IMR-90 (cell line): Measurements from ENCODE around the gene ITSN2. TPM values are rescaled to one million over a fixed set of nuclear protein-coding genes. Genes with fewer than 3 reads are reported as not detected.

Source experiments
- ATAC-seq: fragments of 200-7000 bp; cut with Tn5 transposase; 2 replicates; pipeline ENCODE4 v1.9.1; 2020; ENCODE audit warnings: low read depth, mild to moderate bottlenecking, moderate library complexity
- BruUV-seq: library from RNA; stranded (reverse); fragments of 400-500 nt; replicated peaks from 2 replicates; lab custom pipeline; 2021; lab: Mats Ljungman, UMichigan
- CTCF ChIA-PET: fragments of 300-600 bp; formaldehyde crosslinking; extraction: SDS; loops from one replicate; lab custom pipeline; 2021; ENCODE audit warnings: antibody characterized with exemption; lab: Yijun Ruan, JAX
- POLR2A ChIA-PET: fragments of 300-600 bp; sonication (Branson Sonifier 250); formaldehyde crosslinking; loops from one replicate; lab custom pipeline; 2022; ENCODE audit warnings: antibody characterized with exemption; ENCODE audit not compliant: unreplicated experiment; lab: Charles Lee
- DNase-seq: peaks from one replicate; pipeline ENCODE4 v3.0.0; 2013
- H2AFZ ChIP-seq: replicated peaks from 2 replicates; pipeline ENCODE3; 2013; ENCODE audit warnings: low read length, mild to moderate bottlenecking; ENCODE audit not compliant: poor library complexity
- H2AK5ac ChIP-seq: 2 replicates; pipeline ENCODE4 v1.6.1; 2013; ENCODE audit warnings: low read depth, low read length, inconsistent platforms
- H2AK9ac ChIP-seq: replicated peaks from 2 replicates; pipeline ENCODE3; 2013; ENCODE audit warnings: mild to moderate bottlenecking, low read depth, low read length, moderate library complexity; ENCODE audit not compliant: poor library complexity
- H2BK120ac ChIP-seq: 2 replicates; pipeline ENCODE4 v1.6.1; 2013; ENCODE audit warnings: low read depth, low read length, inconsistent platforms
- H2BK15ac ChIP-seq: 3 replicates; pipeline ENCODE4 v1.6.1; 2013; ENCODE audit warnings: low read depth, low read length, inconsistent platforms
- H2BK20ac ChIP-seq: 2 replicates; pipeline ENCODE4 v1.6.1; 2013; ENCODE audit warnings: low read depth, mild to moderate bottlenecking, inconsistent platforms, low read length, moderate library complexity
- H2BK5ac ChIP-seq: 2 replicates; pipeline ENCODE4 v1.6.1; 2013; ENCODE audit warnings: mild to moderate bottlenecking, low read depth, low read length, inconsistent platforms; ENCODE audit not compliant: poor library complexity, severe bottlenecking
- H3K14ac ChIP-seq: replicated peaks from 2 replicates; pipeline ENCODE4 v1.6.1; 2013; ENCODE audit warnings: low read depth, low read length, inconsistent platforms
- H3K18ac ChIP-seq: 2 replicates; pipeline ENCODE4 v1.6.1; 2013; ENCODE audit warnings: low read depth, low read length, control low read depth
- H3K23ac ChIP-seq: 2 replicates; pipeline ENCODE4 v1.6.1; 2013; ENCODE audit warnings: low read depth, low read length, inconsistent platforms
- H3K27ac ChIP-seq: 2 replicates; pipeline ENCODE4 v1.5.1; 2013; ENCODE audit warnings: mild to moderate bottlenecking, control low read depth, low read length; ENCODE audit not compliant: insufficient read depth
- H3K27me3 ChIP-seq: 2 replicates; pipeline ENCODE4 v1.6.1; 2013; ENCODE audit warnings: low read length; ENCODE audit not compliant: control insufficient read depth, insufficient read depth
- H3K36me3 ChIP-seq: 2 replicates; pipeline ENCODE4 v1.6.1; 2013; ENCODE audit warnings: low read length, mixed read lengths; ENCODE audit not compliant: control insufficient read depth, insufficient read depth
- H3K4ac ChIP-seq: 2 replicates; pipeline ENCODE4 v1.6.1; 2013; ENCODE audit warnings: low read depth, low read length, inconsistent platforms
- H3K4me1 ChIP-seq: 2 replicates; pipeline ENCODE4 v1.6.1; 2013; ENCODE audit warnings: low read length, mixed read lengths; ENCODE audit not compliant: control insufficient read depth, insufficient read depth
- H3K4me2 ChIP-seq: 2 replicates; pipeline ENCODE4 v1.6.1; 2013; ENCODE audit warnings: low read depth, mild to moderate bottlenecking, control low read depth, low read length, moderate library complexity
- H3K4me3 ChIP-seq: 2 replicates; pipeline ENCODE4 v1.5.1; 2013; ENCODE audit warnings: low read depth, mild to moderate bottlenecking, control low read depth, low read length, moderate library complexity; ENCODE audit not compliant: insufficient read depth
- H3K56ac ChIP-seq: 2 replicates; pipeline ENCODE4 v1.6.1; 2013; ENCODE audit warnings: low read length, inconsistent platforms; ENCODE audit not compliant: insufficient read depth; ENCODE audit errors: extremely low read depth
- H3K79me1 ChIP-seq, 2 experiments: 2 replicates each; pipeline ENCODE4 v1.6.1; 2013; ENCODE audit warnings: low read length in 2 of 2, inconsistent platforms in 1 of 2, low read depth in 1 of 2
- H3K9ac ChIP-seq: 2 replicates; pipeline ENCODE4 v1.6.1; 2013; ENCODE audit warnings: low read depth, low read length, control low read depth
- H3K9me1 ChIP-seq: 2 replicates; pipeline ENCODE4 v1.6.1; 2013; ENCODE audit warnings: low read length, inconsistent platforms; ENCODE audit not compliant: insufficient read depth
- H3K9me3 ChIP-seq: 2 replicates; pipeline ENCODE4 v1.6.1; 2013; ENCODE audit warnings: low read length; ENCODE audit not compliant: control insufficient read depth, insufficient read depth
- H4K20me1 ChIP-seq: 2 replicates; pipeline ENCODE4 v1.6.1; 2013; ENCODE audit warnings: low read length, inconsistent platforms; ENCODE audit not compliant: insufficient read depth
- H4K5ac ChIP-seq: 2 replicates; pipeline ENCODE4 v1.6.1; 2013; ENCODE audit warnings: mild to moderate bottlenecking, low read depth, low read length, control low read depth
- H4K8ac ChIP-seq, 2 experiments: 2 replicates each; pipeline ENCODE4 v1.6.1; 2013; ENCODE audit warnings: low read depth in 2 of 2, low read length in 2 of 2, control low read depth in 1 of 2, inconsistent platforms in 1 of 2
- H4K91ac ChIP-seq: 2 replicates; pipeline ENCODE4 v1.6.1; 2013; ENCODE audit warnings: low read depth, low read length, inconsistent platforms; ENCODE audit not compliant: insufficient read depth
- BHLHE40 ChIP-seq: fragments of 150-350 bp; IDR thresholded peaks from 2 replicates; pipeline ENCODE4 v1.6.1; 2016; ENCODE audit warnings: mild to moderate bottlenecking, low read depth, low read length
- CEBPB ChIP-seq: IDR thresholded peaks from 2 replicates; pipeline ENCODE4 v1.6.1; 2012; ENCODE audit warnings: low read depth, low read length, improper control_type of control experiment
- CHD1 ChIP-seq: IDR thresholded peaks from 2 replicates; pipeline ENCODE4 v1.6.1; 2012; ENCODE audit warnings: low read depth, low read length, improper control_type of control experiment
- FOS ChIP-seq: fragments of 150-350 bp; IDR thresholded peaks from 2 replicates; pipeline ENCODE4 v1.6.1; 2016; ENCODE audit warnings: low read depth, low read length
- MAFK ChIP-seq: IDR thresholded peaks from 2 replicates; pipeline ENCODE4 v1.6.1; 2012; ENCODE audit warnings: low read depth, low read length, improper control_type of control experiment
- MAZ ChIP-seq: IDR thresholded peaks from 2 replicates; pipeline ENCODE4 v1.6.1; 2012; ENCODE audit warnings: low read depth, mild to moderate bottlenecking, low read length, improper control_type of control experiment, moderate library complexity, borderline replicate concordance
- MXI1 ChIP-seq: IDR thresholded peaks from 2 replicates; pipeline ENCODE4 v1.6.1; 2012; ENCODE audit warnings: low read depth, mild to moderate bottlenecking, low read length, moderate library complexity, borderline replicate concordance
- NFE2L2 ChIP-seq: fragments of 150-350 bp; IDR thresholded peaks from 2 replicates; pipeline ENCODE4 v1.6.1; 2016; ENCODE audit warnings: low read depth, mild to moderate bottlenecking, low read length
- RAD21 ChIP-seq: IDR thresholded peaks from 2 replicates; pipeline ENCODE4 v1.6.1; 2012; ENCODE audit warnings: low read length, improper control_type of control experiment
- RFX5 ChIP-seq: IDR thresholded peaks from 2 replicates; pipeline ENCODE4 v1.8.0; 2012; ENCODE audit warnings: low read depth, mild to moderate bottlenecking, low read length, moderate library complexity
- USF2 ChIP-seq: fragments of 150-350 bp; IDR thresholded peaks from 2 replicates; pipeline ENCODE4 v1.6.1; 2017; ENCODE audit warnings: mild to moderate bottlenecking, antibody characterized with exemption, low read length, low read depth
- WGBS, 2 experiments: methylation state at CpG; one replicate each; pipeline versions ENCODE4 v1.1.5 to v1.1.7; 2013; ENCODE audit warnings: missing lambda C conversion rate in 2 of 2; ENCODE audit not compliant: insufficient read length in 1 of 2; ENCODE audit errors: extremely low coverage in 2 of 2; 5-methylcytosine and 5-hydroxymethylcytosine counted together
- dilution Hi-C: fragments of 300-500 bp; cut with HindIII; formaldehyde crosslinking; loops from one replicate; pipeline ENCODE4 v1.14.3; 2018; ENCODE audit warnings: low sequenced_read_pairs; ENCODE audit not compliant: unreplicated experiment
- in situ Hi-C: fragments of 300-500 bp; cut with MboI; formaldehyde crosslinking; loops from 3 replicates; pipeline ENCODE4 v1.14.3; 2019; ENCODE audit warnings: low sequenced_read_pairs, inconsistent platforms, mixed read lengths
- intact Hi-C: fragments of 100-400 bp; cut with micrococcal nuclease; formaldehyde crosslinking; loops from 2 replicates; pipeline ENCODE4 v1.10.0; 2022
- polyA plus RNA-seq, 3 experiments: library from polyadenylated mRNA; depleted of rRNA; stranded (reverse); fragments of >200 nt; gene quantifications; 2 replicates each; pipeline ENCODE4 v1.2.3, GENCODE V29; 2012; ENCODE audit warnings: low replicate concordance in 1 of 3
- total RNA-seq: library from RNA; depleted of rRNA; stranded (reverse); fragments of >200 nt; gene quantifications from 2 replicates; pipeline ENCODE4 v1.2.3, GENCODE V29; 2012

The ITSN2 gene
- total and polyA plus RNA-seq, 2 of the 4 experiments (the other 2 are of a cell fraction): 10.7 to 17.2 TPM

GRCh38 chr2:24394998-24395397 lies 34.7 kb upstream of the ITSN2 start:
- intact Hi-C loops: no loop called here
- Histone ChIP-seq H4K20me1 (no peaks in the 10 kb centered on the region), H2BK15ac (no peak overlapping the region), H3K36me3 (no peaks in the 10 kb centered on the region), H2BK120ac (no peak overlapping the region), H3K23ac (no peak overlapping the region), H3K27ac (no peak overlapping the region), H3K4me3 (no peak overlapping the region), H3K18ac (no peak overlapping the region), H3K56ac (no peak overlapping the region), H3K79me1 (no peaks in the 10 kb centered on the region), H3K4me1 (no peaks in the 10 kb centered on the region), H2AK9ac (no peak overlapping the region), H2AFZ (no peak overlapping the region), H3K9me1 (no peaks in the 10 kb centered on the region), H4K8ac (no peak overlapping the region), H3K4me2 (no peak overlapping the region), H4K91ac (no peak overlapping the region), H3K4ac (no peak overlapping the region), H3K27me3 (0 out of 2 replicates have a peak, but pooled peaks cover 2% of the 10 kb centered on the region), H4K5ac (no peak overlapping the region), H2BK5ac (no peak overlapping the region), H3K9me3 (no peaks in the 10 kb centered on the region), H3K9ac (no peak overlapping the region), H2AK5ac (no peak overlapping the region), H3K14ac (no peak overlapping the region), H2BK20ac (no peak overlapping the region)
- BruUV-seq: no TSS peak
- ChIA-PET CTCF (interaction anchor here (0.6 kb wide), 1 partner anchor 335 kb away, joined by 3 read pairs; no protein-coding TSS in a partner anchor), POLR2A (no interaction called here)
- DNase-seq: no peak
- WGBS, 2 experiments: no CpG with 5 or more reads among the region's 4 CpGs
- TF ChIP-seq NFE2L2: no peak
- no peak for TF ChIP-seq MXI1
- no peak for TF ChIP-seq CHD1
- TF ChIP-seq USF2: no peak
- TF ChIP-seq MAFK: no peak
- TF ChIP-seq MAZ: no peak
- no peak for TF ChIP-seq FOS
- TF ChIP-seq RAD21: no peak
- no peak for TF ChIP-seq RFX5
- no peak for TF ChIP-seq CEBPB
- no peak for TF ChIP-seq BHLHE40
- ATAC-seq: no peak
- dilution Hi-C loops: no loop called here
- in situ Hi-C loops: no loop called here
